ENCODE results near the gene SCFD1.
"Not testable (repeated sequence)": the region's sequence is repeated elsewhere in the genome, so short reads cannot be mapped to it uniquely, and the experiment has no call there.

SCFD1 gene

DNA sequence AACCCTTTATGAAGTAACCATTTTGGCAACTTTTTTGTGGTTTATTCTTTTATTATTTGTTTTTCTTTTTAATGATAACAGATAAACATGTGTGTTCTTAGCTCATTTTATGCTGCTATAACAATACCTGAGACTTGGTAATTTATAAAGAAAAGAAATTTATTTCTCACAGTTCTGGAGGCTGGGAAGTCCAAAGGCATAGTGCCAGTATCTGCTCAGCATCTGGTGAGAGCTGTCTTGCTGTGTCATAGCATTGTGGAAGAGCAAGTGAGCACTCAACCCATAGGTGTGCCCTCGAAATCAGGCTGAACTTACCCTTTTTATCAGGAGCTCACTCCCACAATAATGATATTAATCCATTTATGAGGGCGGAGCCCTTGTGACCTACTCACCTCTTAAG, 8.0 kb upstream of the SCFD1 start:
- FAIRE-seq: no peak

DNA sequence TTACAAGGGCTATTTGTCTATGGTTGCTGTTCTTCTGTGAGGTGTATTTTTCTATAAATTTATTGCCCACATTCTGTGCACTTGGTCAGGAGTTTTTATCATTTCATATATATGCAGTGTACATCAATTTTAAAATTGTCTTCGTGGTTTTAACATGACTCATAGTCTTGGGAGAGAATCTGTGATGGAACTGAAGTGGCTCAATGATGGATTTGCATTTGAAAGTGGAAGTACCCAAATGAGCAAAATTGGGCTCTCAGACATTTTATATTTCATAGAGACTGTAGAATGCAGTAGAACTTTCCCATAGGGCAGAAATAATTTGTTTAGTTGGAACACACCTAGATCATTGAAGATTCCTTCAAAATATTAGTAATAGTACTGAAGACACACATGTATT, 1.9 kb upstream of the SCFD1 start:
- FAIRE-seq: no peak

DNA sequence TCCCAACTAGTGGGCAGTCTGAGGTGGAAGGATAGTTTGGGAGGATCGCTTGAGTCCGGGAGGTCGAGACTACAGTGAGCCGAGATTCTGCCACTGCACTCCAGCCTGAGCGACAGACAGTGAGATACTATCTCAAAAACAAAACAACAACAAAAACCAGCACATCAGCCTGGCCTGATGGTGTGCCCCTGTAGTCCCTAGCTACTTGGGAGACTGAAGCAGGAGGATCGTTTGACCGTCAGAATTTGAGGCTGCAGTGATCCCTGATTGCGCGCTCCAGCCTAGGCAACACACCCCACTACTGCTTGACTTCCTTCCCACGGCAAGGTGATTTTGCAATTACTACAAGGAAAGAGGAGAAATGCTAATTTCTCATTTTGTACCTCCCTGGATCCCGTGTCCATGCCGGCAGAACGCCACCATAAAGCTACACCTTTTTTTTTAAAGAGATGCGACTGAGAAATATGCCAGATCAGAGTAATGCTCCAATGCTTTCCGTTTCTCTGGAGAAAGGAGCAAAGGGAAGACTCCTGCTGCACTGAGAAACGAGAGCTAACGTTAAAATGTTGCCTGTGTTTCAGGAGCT, 672 bp upstream of the SCFD1 start:
- no peak for FAIRE-seq

DNA sequence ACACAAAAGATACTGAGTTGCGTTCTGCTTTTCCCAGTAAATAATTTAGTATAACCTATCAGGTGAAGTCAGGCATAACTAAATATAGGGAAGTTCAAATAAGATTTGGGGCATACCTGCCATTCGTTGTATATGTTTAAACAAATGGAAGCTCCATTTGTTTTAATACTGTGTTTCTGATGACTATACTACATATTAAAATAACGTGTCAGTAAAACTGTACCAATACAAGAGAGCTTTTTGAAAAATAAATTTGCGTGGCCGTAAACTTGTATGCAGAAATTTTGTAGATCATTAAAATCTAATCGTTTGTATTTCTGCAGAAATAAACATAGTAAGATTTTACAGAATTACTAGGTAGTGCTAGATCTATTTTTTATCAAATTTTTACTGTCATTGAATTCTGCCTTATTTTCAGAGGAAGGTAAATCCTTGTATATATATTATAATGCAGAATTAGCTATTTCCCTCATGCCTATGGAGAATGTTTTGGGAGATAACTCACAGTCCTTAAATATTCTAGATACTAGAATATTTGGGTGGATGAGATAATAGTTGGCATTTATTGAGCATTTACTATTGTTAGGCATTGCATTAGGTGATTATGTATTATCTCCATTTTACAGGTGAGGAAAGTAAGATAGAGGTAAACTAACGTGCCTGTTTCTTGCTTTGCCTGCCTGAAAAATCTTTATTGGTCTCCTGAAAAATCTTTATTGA, 1.5 kb downstream of the SCFD1 start:
- FAIRE-seq: no peak

DNA sequence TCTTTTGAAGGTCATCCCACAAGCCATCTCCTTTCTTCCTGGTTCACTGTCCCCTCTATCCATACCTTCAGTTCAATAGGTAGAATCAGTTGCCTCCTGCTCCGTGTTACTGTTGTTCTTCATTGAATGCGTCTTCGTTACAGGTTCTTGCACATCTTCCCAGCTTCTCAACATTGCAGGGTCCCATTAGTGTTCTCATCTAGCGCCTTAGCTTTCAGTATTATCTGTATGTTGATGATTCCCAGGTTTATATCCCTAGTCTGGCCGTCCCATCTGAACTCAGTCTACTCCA, 2.0 kb downstream of the SCFD1 start:
- FAIRE-seq: no peak

DNA sequence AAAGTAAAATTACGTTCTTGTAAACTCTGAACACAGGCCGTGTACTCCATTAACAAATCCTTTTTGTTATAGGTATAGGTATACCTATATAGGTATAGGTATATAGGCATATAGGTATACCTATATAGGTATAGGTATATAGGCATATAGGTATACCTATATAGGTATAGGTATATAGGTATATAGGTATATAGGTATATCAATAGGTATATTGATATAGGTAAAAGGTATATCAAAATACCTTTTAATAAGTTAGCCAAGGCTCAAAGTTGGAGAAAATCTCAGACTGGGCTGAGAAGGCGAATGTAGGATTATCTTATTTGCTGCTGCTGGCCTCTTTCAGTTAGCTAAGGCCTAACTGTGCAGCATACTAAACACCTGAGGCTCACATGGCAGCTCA, 3.4 kb downstream of the SCFD1 start:
- FAIRE-seq: no peak

DNA sequence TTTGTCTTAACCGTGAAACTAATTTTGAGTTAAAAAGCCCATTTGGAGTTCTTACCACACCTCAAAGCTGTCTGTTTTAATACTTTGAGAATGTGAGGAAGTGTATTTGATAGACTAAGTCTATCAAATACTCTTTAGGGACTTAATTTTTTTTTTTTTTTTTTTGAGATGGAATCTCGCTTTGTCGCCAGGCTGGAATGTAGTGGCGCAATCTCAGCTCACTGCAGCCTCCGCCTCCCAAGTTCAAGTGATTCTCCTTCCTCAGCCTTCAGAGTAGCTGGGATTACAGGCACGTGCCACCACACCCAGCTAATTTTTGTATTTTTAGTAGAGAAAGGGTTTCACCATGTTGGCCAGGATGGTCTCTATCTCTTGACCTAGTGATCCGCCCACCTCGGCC, 7.3 kb downstream of the SCFD1 start:
- not testable (repeated sequence) for FAIRE-seq

DNA sequence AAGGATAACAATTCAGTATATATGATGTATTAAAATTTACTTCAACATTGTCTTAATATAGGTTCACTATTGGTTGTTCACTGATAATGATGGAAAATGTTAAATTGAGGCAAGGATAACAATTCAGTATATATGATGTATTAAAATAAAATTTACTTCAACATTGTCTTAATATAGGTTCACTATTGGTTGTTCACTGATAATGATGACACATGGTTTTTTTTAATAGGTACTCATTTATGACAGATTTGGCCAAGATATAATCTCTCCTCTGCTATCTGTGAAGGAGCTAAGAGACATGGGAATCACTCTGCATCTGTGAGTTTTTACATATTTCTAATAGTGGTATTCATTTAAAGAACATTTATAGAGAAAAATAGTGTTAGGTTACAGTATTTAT, 8.1 kb downstream of the SCFD1 start:
- FAIRE-seq: peak; percentile 50

DNA sequence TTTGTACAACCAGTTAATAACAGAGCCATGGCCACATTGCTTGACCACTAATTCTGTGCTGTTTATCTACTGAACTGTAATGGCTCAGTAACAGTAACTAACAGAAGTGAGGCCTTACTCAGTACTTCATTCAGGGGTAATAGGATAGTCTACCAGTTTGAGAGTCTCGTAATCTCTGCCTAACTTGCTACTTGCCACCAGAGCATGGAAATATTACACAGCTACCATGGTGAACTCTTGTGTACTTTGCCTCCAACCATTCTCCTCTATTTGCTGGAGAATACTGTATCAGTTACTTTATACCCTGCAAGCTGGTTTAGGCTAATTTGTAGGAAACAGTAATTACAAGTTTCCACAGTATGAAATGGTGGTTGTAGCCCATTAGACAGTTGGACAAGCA, 10.6 kb downstream of the SCFD1 start:
- no peak for FAIRE-seq

DNA sequence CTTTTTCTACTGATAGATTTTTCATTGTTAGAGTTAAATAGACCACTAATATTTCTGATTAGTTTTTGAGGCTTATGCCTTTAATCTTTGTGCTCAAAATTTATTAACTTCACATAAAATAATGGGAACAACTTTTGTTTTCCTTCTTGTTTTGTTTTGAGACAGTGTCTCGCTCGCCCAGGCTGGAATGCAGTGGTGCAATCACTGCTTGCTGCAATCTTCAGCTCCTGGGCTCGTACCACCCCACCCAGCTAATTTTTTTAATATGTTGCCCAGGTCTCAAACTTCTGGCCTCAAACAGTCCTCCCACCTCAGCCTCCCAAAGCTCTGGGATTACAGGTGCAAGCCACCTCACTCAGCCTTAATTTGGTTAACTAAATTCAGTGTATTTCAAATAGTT, 16.8 kb downstream of the SCFD1 start:
- no peak for FAIRE-seq

DNA sequence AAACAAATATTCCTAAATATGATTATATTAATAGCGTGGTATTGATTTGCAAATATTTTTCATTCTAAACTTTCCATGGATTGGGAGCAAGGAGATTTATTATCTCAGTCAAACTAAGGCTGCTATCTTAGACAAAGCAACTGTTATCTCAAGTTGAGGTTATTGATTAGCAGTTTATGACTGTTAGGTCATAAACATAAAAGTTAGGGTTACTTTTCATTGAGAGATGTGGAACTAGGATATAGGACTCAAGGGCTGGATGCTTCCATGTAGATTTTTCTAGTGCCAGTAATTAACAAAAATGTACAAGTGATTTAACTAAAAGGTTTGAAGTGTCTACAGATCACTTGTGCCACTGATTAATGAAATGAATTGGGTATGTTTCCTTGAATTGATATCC, 19.1 kb downstream of the SCFD1 start:
- FAIRE-seq: no peak

DNA sequence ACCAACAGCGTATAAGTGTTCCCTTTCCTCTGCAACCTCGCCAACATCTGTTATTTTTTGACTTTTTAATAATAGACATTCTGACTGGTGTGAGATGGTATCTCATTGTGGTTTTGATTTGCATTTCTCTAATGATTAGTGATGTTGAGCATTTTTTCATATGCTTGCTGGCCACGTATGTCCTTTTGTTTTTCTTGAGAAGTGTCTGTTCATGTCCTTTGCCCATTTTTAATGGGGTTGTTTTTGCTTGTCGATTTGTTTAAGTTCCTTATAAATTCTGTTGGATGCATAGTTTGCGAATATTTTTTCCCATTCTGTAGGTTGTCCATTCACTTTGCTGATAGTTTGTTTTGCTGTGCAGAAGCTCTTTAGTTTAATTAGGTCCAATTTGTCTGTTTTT, 22.3 kb downstream of the SCFD1 start:
- not testable (repeated sequence) for FAIRE-seq

DNA sequence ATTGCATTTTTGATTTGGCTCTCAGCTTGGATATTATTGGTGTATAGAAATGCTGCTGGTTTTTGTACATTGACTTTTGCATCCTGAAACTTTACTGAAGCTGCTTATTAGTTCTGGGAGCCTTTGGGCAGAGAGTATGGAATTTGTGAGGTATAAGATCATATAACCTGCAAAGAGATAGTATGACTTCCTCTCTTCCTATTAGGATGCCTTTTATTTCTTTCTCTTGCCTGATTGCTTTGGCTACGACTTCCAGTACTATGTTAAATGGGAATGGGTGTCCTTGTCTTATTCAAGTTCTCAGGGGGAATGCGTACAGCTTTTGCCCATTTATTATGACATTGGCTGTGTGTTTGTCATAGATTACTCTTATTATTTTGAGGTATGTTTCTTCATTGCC, 23.5 kb downstream of the SCFD1 start:
- FAIRE-seq: no peak

DNA sequence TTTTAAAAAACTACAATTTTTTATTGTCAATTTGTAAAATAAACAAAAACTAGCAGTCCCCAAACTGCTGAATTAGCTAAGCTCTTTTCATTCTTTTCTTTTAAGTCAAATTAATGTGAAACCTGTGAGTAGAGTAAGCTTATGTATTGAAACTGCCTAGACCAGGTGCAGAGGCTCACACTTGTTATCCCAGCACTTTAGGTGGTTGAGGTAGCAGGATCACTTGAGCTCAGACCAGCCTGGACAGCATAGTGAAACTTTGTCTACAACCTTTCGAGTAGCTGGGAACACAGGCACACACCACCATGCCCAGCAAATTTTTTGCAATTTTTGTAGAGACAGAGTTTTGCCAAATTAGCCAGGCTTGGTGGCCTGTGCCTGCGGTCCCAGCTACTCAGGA, 26.4 kb downstream of the SCFD1 start:
- no peak for FAIRE-seq

DNA sequence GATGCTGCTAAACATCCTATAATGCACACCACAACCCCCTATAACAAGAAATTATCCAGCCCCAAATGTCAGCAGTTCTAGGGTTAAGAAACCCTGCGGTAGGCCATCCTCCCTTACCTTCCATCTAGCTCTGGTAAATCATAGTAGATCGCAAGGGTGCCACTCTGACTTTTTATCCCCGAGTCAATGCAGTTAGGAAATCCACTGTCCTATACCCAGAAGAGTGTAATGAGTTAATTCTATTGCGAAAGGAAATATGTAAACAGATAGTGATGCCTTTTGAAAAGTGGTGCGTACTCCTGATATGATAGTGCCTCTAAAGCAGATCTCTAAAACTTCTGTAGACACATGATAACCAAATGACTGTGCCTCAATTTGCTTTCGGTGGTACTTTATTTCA, 29.8 kb downstream of the SCFD1 start:
- FAIRE-seq: no peak

DNA sequence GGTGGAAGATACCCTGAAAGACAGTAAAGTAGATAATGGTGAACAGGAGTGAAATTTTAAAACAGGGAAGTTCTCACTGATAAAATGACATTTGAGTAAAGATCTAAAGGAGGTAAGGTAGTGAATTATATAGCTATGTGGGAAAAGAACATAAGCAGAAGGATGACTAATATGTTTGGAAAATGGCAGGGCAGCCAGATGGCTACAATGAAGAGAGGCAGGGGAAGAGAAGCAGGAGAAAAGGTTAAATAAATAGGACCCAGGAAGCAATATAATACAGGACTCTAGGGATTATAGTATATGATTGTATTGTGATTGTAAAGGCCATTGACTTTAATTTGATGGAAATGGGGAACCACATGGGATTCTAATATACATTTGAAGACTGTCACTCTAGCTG, 33.0 kb downstream of the SCFD1 start:
- no peak for FAIRE-seq

DNA sequence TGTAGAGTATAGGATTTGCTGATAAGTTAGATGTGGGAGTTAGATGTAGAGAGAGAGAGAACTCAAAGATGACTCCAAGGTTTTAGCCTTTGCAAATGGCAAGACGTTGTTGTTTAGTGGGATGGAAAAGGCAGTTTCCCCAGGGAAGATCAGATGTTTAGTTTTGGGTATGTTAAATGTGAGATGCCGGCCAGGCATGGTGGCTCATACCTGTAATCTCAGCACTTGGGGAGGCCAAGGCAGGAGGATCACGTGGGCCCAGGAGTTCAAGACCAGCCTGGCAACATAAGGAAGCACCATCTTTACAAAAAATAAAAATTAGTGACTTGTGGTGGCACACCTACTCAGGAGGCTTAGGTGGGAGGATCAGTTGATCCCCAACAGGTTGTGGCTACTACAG, 33.5 kb downstream of the SCFD1 start:
- no peak for FAIRE-seq

DNA sequence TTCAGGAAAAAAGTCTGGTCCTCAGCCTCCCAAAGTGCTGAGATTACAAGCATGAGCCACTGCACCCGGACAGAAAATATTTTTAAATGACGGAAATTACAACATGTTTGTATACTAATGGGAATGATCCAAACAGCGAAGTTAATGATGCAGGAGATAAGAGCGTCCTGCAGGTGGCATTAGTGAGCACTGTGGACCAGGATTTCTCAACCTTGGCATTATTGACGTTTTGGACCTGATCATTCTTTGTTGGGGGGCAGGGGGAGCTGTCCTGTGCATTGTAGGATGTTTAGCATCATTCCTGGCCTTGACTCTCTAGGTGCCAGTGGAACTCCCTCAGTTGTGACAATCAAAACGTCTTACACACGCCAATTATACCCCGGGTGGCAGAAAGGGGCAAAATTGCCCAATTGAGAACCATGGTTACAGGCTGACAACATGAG, 34.1 kb downstream of the SCFD1 start:
- FAIRE-seq: peak; percentile 45

DNA sequence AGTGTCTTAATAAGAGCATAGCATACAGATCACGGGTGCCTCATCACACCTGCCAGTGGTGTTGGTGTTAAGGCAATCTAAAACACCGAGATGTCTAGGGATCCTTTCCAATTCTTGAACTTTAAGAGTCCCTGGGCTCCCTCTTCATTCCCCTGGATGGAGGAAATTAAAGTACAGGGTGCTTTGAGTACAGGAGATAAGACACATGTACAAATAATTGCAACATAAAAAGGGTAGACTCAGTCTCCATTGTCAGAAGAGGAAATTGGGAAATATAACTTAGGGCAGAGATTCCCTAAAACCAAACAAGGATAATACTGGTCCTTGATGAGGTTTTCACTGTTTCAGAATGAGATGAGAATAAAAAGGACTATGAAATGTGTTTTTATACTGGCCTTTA, 34.9 kb downstream of the SCFD1 start:
- no peak for FAIRE-seq

DNA sequence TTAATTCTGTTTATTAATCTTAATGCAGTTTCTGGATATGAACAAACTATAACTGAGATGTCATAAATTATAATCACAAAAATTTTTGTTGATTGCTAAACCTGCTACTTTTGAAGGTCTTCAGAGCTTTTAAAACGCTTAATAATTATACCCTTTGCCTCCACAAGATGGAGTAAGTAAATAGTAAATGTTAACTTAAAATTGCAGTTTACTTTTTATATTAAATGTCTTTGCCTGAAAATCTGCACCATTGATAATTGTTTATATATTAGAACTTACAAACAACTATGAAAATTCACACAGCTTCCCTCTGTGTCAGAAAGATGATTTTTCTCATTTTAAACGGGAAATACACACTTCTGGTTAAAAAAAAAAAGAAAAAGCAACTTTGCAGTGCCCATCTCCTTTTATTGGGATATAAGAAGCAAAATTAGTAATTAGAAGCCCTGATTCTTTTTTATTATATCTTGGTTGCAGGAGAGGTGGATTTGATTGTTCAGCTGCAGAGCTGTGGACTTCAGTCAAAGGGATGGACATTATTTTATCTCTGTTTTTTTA, 35.6 kb downstream of the SCFD1 start:
- peak; percentile 95 for FAIRE-seq

DNA sequence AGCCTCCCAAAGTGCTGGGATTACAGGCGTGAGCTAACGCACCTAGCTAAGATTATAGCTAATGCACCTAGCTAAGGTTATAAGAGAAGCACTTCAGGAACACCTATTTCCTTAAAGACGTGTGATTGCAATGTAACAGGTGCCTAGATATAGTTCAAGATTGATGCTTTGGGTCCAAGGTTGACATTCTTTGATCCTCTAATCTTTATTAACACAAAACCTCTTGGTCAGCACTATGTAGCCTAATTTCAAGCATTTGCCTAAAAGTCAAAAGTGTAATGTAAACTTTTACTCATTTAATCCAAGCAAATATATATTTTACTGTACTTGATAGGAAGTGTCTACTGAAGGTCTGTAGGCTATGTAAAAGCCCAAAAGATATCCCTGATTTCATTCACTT, 36.5 kb downstream of the SCFD1 start:
- no peak for FAIRE-seq

DNA sequence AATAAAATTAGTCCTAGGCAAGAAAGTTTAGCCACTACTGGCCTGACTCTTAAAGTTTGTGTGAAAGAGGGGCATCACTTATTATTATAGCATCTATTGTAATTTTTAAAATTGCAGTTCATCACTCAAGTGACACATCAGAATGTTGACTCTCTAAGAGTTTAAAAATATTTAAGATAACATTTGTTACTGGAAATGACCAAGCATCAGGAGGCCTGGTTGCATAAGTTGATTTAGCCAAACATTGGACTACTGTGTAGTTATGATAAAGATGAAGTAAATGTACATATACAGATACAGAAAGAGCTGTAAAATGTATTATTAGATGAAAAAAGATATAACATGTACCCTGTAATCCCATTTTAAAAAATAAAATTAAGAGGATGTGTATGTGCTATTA, 47.5 kb downstream of the SCFD1 start:
- FAIRE-seq: no peak

DNA sequence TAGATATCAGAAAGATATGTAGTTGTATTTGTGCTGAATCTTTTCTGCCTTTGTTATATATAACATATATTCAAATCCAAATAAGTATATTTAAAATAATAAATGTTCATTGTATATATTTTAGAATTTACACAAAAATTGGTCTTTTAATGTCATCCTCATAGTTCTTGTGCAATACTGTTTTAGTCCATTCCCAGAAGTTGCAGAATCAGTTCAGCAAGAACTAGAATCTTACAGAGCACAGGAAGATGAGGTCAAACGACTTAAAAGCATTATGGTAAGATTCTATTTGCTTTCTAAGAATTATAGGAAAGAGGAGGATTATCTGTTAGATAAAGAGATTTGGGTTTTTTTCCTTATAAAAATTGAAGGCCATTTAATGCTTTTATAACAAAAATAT, 51.0 kb downstream of the SCFD1 start:
- no peak for FAIRE-seq

DNA sequence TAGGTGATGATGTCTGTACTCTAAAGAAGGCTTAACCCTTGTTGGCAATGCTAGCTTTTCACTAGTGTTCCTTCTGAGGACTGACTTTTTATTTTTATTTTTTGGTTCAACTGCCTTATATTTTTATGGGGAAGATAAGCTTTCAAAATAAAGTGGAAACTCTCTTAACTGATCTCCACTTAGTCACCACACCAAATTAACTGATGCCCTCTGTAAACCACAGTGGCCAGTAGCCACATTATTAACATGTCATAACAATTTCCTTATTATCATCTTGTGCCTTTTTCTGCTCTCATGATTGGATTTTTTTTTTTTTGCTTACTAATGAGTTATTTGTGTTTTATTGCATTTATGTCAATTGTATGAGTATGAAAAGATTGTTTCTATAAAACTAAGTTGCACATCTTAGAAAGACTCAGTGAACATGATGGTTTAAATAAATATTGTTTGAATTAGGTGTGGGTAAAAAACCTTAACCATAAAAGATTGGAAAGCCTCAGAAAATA, 56.9 kb downstream of the SCFD1 start:
- no peak for FAIRE-seq

DNA sequence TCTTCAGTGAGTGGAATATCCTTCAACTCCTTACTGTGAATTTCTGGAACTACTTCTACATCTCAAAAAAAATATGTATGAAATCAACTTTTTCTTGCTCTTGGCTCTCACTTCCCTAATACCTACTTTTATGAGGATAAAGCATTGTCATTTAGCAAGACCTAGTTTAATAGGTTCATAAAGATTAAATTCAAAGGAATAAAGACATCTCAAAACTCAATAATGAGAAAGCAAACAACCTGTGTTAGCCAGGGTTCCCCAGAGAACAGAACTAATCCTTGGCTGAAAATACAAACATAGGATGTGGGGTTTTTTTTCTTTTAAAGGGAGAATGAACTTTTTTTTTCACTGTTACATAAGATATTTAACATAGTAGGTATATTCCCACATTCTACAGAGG, 57.9 kb downstream of the SCFD1 start:
- peak; percentile 19 for FAIRE-seq
